Stimulated activated memory B cell treated with anti-CD40 and anti-IgM and Interleukin-4, amounts not matched to agents 10 μg/mL and 1 μg/mL and 100 μg/mL, for 72 hours (primary cell): Measurements from ENCODE around the gene TCEA3.
A peak's percentile ranks its signal among the peaks of the same experiment; 100 is the strongest.

Experiments
- ATAC-seq: fragments of 150-1000 bp; cut with Tn5 transposase; 2 replicates; pipeline ENCODE4 v1.10.0; 2021
- H3K27ac Mint-ChIP-seq: one replicate; pipeline ENCODE4 v1.8.0; 2022; ENCODE audit warnings: mild to moderate bottlenecking, mixed read lengths
- H3K27me3 Mint-ChIP-seq: one replicate; pipeline ENCODE4 v1.8.0; 2022; ENCODE audit warnings: mixed read lengths
- H3K36me3 Mint-ChIP-seq: one replicate; pipeline ENCODE4 v1.8.0; 2022; ENCODE audit warnings: mixed read lengths
- H3K4me1 Mint-ChIP-seq: one replicate; pipeline ENCODE4 v1.8.0; 2022; ENCODE audit warnings: mixed read lengths
- H3K4me3 Mint-ChIP-seq: one replicate; pipeline ENCODE4 v1.8.0; 2022; ENCODE audit warnings: mild to moderate bottlenecking, moderate library complexity, mixed read lengths
- H3K9me3 Mint-ChIP-seq: one replicate; pipeline ENCODE4 v1.8.0; 2022; ENCODE audit warnings: mixed read lengths

The TCEA3 gene

DNA sequence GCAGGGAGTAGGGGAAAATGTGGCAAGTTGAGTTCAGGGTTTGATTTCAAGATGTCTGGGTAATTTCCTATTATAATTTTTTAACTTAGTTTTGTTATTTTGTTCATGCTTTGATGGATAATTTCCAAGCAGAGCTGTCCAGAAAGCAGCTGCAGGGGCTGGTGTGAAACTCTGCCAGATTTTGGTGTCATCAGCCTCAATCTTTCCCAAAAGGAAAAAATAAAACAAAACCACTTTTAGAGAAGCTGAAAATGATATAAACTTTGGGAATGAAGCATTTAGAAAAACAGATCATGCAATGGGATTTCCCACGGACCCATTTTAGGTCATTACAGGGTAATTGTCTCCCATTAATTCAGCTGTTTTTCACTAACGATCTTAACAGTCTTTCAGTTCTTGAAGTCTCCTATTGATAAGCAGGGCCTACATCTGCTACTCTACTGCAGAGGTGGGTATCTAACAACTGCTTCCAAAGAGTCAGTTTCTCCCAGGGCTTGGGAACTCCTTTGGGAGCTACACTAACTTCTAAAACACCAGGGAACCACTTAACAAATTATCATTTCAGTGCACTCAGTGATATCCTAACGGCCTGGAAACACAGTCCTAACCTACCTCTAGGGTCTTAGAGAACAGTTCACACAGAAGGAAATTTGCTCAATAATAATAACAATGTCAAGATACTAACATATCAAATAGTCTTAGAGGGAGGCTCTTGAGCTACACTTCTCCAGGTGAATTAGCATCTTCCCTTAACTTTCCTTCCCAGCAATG is 67.2 kb downstream of the TCEA3 start:
- no peak overlapping the region for H3K27ac Mint-ChIP-seq
- no peak overlapping the region for H3K4me3 Mint-ChIP-seq
- H3K36me3 Mint-ChIP-seq, result peaks cover 46% of the 10 kb centered on the region
- H3K4me1 Mint-ChIP-seq, result no peaks in the 10 kb centered on the region
- no peaks in the 10 kb centered on the region for H3K27me3 Mint-ChIP-seq
- H3K9me3 Mint-ChIP-seq, result peaks cover 26% of the 10 kb centered on the region
- ATAC-seq, result no peak

DNA sequence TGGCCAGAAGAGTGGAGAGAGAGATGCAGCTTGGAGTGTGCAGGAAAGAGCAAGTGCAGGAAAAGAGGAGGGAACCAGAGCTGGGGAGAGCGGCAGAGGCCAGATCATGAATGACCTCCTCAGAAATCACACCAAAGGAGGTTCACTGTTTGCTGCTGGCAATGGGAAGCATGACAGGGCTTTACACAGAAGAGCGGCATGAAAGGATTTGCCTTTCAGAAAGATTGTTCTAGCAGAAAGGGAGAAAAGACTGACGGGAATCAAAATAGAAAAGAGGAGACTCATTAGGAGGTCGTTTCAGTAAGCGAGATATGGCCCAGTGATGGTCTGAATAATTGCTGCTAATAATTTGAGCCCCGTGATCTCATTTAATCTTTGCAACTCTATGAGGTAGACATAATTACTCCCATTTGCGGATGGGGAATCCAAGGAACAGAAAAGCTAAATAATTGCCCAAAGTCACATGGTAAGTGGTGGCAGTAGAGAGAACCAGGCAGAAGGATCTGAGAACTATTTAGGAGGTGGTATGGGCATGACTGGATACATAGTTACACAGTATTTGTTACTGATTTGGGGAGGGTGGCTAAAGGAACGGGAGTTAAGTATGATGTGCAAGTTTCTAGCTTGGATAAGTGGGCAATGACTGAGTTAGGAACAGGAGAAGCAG is 67.9 kb downstream of the TCEA3 start:
- Mint-ChIP-seq H3K9me3 (peaks cover 22% of the 10 kb centered on the region), H3K27ac (no peak overlapping the region), H3K4me3 (no peak overlapping the region), H3K36me3 (peaks cover 39% of the 10 kb centered on the region), H3K27me3 (no peaks in the 10 kb centered on the region), H3K4me1 (no peaks in the 10 kb centered on the region)
- no peak for ATAC-seq

DNA sequence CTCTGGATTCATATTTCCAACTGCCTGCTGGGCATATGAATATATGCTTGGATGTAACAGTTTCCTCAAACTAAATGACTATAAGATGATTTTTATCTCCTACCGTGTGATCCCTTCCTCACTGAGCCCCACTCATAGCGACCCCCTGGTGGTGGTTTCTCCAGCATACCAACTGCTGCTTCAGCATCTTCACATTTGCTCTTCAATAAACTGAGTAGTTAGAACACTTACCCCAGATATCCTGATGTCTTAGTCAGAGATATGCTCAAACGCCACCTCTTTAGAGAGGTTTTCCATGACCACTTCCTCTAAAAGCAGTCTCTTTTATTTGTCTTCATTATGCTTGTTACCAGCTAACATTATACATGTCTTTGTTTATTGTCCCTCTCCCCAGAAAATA is 70.3 kb downstream of the TCEA3 start:
- no peak overlapping the region for H3K4me3 Mint-ChIP-seq
- no peaks in the 10 kb centered on the region for H3K27me3 Mint-ChIP-seq
- H3K4me1 Mint-ChIP-seq, result no peaks in the 10 kb centered on the region
- peaks cover 6% of the 10 kb centered on the region for H3K9me3 Mint-ChIP-seq
- ATAC-seq, result no peak
- H3K27ac Mint-ChIP-seq, result no peak overlapping the region
- peaks cover 15% of the 10 kb centered on the region for H3K36me3 Mint-ChIP-seq

DNA sequence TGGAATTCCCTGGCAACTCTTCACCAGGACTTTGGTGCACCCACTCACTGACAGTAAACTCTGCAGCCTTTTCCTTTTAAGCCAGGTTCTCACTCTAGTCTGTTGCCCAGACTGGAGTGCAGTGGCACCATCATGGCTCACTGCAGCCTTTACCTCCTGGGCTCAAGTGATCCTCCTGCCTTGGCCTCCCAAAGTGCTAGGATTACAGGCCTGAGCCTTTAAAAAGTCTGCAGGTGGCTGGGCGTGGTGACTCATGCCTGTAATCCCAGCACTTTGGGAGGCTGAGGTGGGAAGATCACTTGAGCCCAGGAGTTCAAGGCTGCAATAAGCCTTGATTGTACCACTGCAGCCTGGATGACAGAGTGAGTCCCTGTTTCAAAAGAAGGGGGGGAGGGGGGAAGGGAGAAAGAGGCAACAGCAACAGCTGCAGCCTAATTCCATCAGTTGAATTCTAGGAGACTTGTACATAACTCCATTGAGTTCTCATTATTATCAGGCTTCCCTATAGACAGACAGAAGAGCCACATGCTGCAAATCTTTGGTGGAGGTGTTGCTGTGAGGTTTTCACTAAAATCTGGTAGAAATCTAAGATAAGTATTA is 72.4 kb downstream of the TCEA3 start:
- H3K9me3 Mint-ChIP-seq, result peaks cover 3% of the 10 kb centered on the region
- H3K36me3 Mint-ChIP-seq, result peaks cover 6% of the 10 kb centered on the region
- no peak overlapping the region for H3K4me3 Mint-ChIP-seq
- no peaks in the 10 kb centered on the region for H3K27me3 Mint-ChIP-seq
- no peak for ATAC-seq
- H3K27ac Mint-ChIP-seq, result no peak overlapping the region
- no peaks in the 10 kb centered on the region for H3K4me1 Mint-ChIP-seq

GRCh38 chr1:23345920-23346319 is 78.6 kb downstream of the TCEA3 start:
- H3K4me3 Mint-ChIP-seq, result no peak overlapping the region
- no peak overlapping the region for H3K27ac Mint-ChIP-seq
- peaks cover 34% of the 10 kb centered on the region for H3K4me1 Mint-ChIP-seq
- H3K36me3 Mint-ChIP-seq, result no peaks in the 10 kb centered on the region
- H3K9me3 Mint-ChIP-seq, result no peaks in the 10 kb centered on the region
- H3K27me3 Mint-ChIP-seq, result no peaks in the 10 kb centered on the region
- no peak for ATAC-seq

GRCh38 chr1:23344987-23345472 is 79.5 kb downstream of the TCEA3 start:
- H3K9me3 Mint-ChIP-seq, result no peaks in the 10 kb centered on the region
- no peaks in the 10 kb centered on the region for H3K36me3 Mint-ChIP-seq
- H3K4me3 Mint-ChIP-seq, result peak overlapping the region; percentile 91
- H3K27ac Mint-ChIP-seq, result peak overlapping the region; percentile 95
- H3K4me1 Mint-ChIP-seq, result peaks cover 43% of the 10 kb centered on the region
- no peak for ATAC-seq
- H3K27me3 Mint-ChIP-seq, result no peaks in the 10 kb centered on the region

DNA sequence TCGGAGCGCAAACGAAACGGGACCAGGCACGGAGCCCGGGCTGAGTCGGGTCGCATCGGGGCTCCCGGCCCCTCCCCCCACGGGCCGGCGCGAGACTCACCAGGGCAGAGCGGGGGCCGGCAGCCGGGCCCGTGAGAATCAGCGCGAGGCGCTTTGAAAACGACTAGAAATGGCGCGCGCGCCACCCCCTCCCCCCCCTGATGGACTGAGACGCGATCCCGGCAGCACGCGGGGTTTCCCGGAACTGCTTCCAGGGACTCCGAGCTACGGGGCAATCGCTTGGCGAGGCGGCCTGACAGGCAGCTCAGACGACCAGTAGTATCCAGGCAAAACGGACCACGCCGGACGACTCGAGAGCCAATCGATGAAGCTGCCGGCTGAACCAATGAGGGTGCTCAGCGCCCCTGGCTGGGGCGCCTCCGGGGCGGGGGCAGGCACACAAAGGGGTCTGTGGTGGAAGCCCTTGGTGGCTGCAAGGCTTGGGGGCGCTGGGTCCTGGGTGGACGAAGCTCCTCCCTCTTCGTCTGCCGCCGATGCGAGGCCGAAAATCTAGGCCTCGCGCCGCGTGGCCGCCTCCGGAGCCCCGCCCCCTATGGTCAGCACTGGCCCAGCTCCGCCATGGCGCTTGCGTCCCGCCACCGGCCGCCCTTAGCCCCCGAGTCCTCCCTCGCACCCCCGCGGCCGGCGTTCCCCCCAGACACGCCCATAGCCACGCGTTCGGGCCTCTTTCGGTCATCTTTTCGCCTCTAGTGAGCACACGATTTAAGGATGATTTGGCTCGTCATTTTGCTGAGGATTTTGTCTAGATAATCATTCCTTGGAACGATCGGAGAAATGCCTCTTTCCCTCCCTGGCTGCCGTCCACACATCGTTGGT is 80.2 kb downstream of the TCEA3 start, which contains the start of gene HNRNPR:
TSS of gene HNRNPR (minus strand) at position 174 of the 876 bp plus-strand sequence. CDS start 3,276 bp downstream, outside the sequence.
- Mint-ChIP-seq H3K4me1 (peaks cover 49% of the 10 kb centered on the region), H3K9me3 (no peaks in the 10 kb centered on the region), H3K36me3 (no peaks in the 10 kb centered on the region), H3K27me3 (no peaks in the 10 kb centered on the region), H3K4me3 (peak within 1 kb of the TSS; percentile 91), H3K27ac (peak within 1 kb of the TSS; percentile 95)
- peak; percentile 99 for ATAC-seq

GRCh38 chr1:23343221-23344110 is 81.1 kb downstream of the TCEA3 start:
- Mint-ChIP-seq H3K4me3 (peak overlapping the region; percentile 91), H3K27ac (peak overlapping the region; percentile 95), H3K4me1 (peaks cover 56% of the 10 kb centered on the region), H3K9me3 (no peaks in the 10 kb centered on the region), H3K27me3 (no peaks in the 10 kb centered on the region), H3K36me3 (peaks cover 5% of the 10 kb centered on the region)
- ATAC-seq, result peak; percentile 13

DNA sequence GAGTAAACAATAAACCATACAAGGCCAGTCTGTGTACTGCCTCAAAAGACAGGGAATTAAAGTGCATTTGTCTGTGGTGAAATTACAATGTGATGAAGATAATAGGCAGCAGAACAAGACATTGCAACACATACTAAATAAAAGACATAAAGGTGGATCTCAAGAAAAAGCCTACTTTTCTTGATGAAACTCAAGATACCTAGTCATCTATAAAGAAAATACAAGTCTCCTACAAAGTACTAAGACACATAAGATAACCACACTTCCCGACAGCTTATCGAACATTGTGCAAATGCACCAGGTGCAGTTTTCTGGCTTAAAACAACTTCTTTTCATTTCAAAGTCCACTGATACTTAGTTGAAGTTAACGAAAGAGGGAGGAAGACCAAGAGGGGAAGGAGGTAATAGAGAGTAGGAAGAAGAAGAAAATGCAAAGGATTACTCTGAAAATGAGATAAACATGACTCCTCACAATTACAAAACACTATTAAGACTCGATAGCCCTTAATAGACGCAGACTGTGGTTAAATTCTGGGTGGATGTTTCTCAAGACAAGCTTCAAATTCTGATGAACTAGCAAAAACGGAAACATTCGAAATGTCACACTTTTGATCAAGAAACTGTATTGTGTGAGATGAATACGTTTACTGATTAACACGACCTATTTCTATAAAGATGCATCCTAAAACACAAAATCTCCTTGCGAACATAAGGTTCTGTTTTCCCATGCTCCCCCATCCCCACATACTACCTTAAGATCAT is 82.4 kb downstream of the TCEA3 start:
- no peak for ATAC-seq
- H3K27me3 Mint-ChIP-seq, result no peaks in the 10 kb centered on the region
- peaks cover 15% of the 10 kb centered on the region for H3K36me3 Mint-ChIP-seq
- peaks cover 58% of the 10 kb centered on the region for H3K4me1 Mint-ChIP-seq
- peak overlapping the region; percentile 95 for H3K27ac Mint-ChIP-seq
- H3K4me3 Mint-ChIP-seq, result peak overlapping the region; percentile 91
- H3K9me3 Mint-ChIP-seq, result no peaks in the 10 kb centered on the region

DNA sequence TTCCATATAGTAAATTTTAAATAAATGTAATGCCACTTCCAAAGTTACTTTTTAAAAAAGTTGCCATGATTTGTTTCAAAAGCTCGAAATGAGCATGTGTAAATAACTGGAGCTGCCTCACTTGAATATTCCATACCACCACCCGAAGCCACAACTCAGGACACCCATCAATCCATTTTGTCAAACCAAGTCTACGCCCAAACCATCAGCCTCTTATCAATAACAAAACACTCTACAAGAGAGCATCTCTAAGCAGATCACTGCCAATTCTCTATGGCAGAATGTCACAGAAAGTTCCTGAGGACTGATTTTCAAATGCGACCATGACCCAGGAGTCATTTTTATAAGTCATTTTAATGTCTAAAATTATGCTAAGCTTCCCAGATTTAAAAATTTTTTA is 84.9 kb downstream of the TCEA3 start:
- H3K36me3 Mint-ChIP-seq, result peaks cover 20% of the 10 kb centered on the region
- peak overlapping the region; percentile 14 for H3K4me3 Mint-ChIP-seq
- no peaks in the 10 kb centered on the region for H3K9me3 Mint-ChIP-seq
- ATAC-seq, result no peak
- peaks cover 50% of the 10 kb centered on the region for H3K4me1 Mint-ChIP-seq
- no peaks in the 10 kb centered on the region for H3K27me3 Mint-ChIP-seq
- no peak overlapping the region for H3K27ac Mint-ChIP-seq

- Mint-ChIP-seq H3K4me3 (no peak overlapping the region), H3K27me3 (no peaks in the 10 kb centered on the region), H3K9me3 (no peaks in the 10 kb centered on the region), H3K36me3 (peaks cover 32% of the 10 kb centered on the region), H3K27ac (no peak overlapping the region), H3K4me1 (peaks cover 44% of the 10 kb centered on the region)
- no peak for ATAC-seq
These were observed 86.7 kb downstream of the TCEA3 start for GRCh38 chr1:23337869-23338268.

GRCh38 chr1:23331713-23332112 is 92.8 kb downstream of the TCEA3 start:
- Mint-ChIP-seq H3K36me3 (peaks cover 56% of the 10 kb centered on the region), H3K4me1 (peaks cover 6% of the 10 kb centered on the region), H3K4me3 (no peak overlapping the region), H3K9me3 (no peaks in the 10 kb centered on the region), H3K27me3 (no peaks in the 10 kb centered on the region), H3K27ac (no peak overlapping the region)
- ATAC-seq, result no peak
